ENCODE results near the gene FERMT1. TPM values are rescaled to one million over a fixed set of nuclear protein-coding genes. Genes with fewer than 3 reads are reported as not detected.

The FERMT1 gene
- not detected for total RNA-seq

- H3K36me3 Mint-ChIP-seq (ENCODE audit: low read depth) = no peaks in the 10 kb centered on the region
- DNase-seq = no peak
- H3K4me3 Mint-ChIP-seq = peak within 1 kb of the TSS; percentile 50
- H3K27ac Mint-ChIP-seq = no peak within 1 kb of the TSS
- peaks cover 39% of the 10 kb centered on the region for H3K27me3 Mint-ChIP-seq
- no peaks in the 10 kb centered on the region for H3K9me3 Mint-ChIP-seq
- ChIA-PET POLR2A (no interaction called here), CTCF (no interaction called here)
- H3K4me1 Mint-ChIP-seq = peaks cover 10% of the 10 kb centered on the region
Observed at GRCh38 chr20:6122873-6123648, at the start of gene FERMT1. Gene FERMT1, minus strand, starts transcription at chr20:6123030. Its CDS starts 3,476 bp downstream, at chr20:6119554.

- CTCF ChIA-PET = interaction anchor here (1.7 kb wide), 1 partner anchor 12 kb away, joined by 3 read pairs; no protein-coding TSS in a partner anchor
Observed at GRCh38 chr20:6169251-6169650, 46.4 kb upstream of the FERMT1 start.

GRCh38 chr20:6168204-6168603, 45.4 kb upstream of the FERMT1 start:
- Mint-ChIP-seq H3K36me3 (ENCODE audit: low read depth) (no peaks in the 10 kb centered on the region), H3K27me3 (no peaks in the 10 kb centered on the region), H3K9me3 (no peaks in the 10 kb centered on the region), H3K4me1 (no peaks in the 10 kb centered on the region), H3K4me3 (no peak overlapping the region), H3K27ac (no peak overlapping the region)
- ChIA-PET POLR2A (no interaction called here), CTCF (no interaction called here)
- DNase-seq = no peak

More at GRCh38 chr20:6169251-6169650, 46.4 kb upstream of the FERMT1 start:
- Mint-ChIP-seq H3K27me3 (no peaks in the 10 kb centered on the region), H3K27ac (no peak overlapping the region), H3K36me3 (ENCODE audit: low read depth) (no peaks in the 10 kb centered on the region), H3K4me3 (no peak overlapping the region), H3K4me1 (no peaks in the 10 kb centered on the region), H3K9me3 (no peaks in the 10 kb centered on the region)
- POLR2A ChIA-PET = no interaction called here
- DNase-seq = no peak

- H3K9me3 Mint-ChIP-seq = no peaks in the 10 kb centered on the region
- H3K27me3 Mint-ChIP-seq = no peaks in the 10 kb centered on the region
- POLR2A ChIA-PET = no interaction called here
- no peaks in the 10 kb centered on the region for H3K4me1 Mint-ChIP-seq
- DNase-seq = no peak
- H3K36me3 Mint-ChIP-seq (ENCODE audit: low read depth) = no peaks in the 10 kb centered on the region
- no peak overlapping the region for H3K27ac Mint-ChIP-seq
- CTCF ChIA-PET = no interaction called here
- H3K4me3 Mint-ChIP-seq = no peak overlapping the region
Observed at GRCh38 chr20:6165346-6165745, 42.5 kb upstream of the FERMT1 start.

GRCh38 chr20:6164421-6165341, 41.9 kb upstream of the FERMT1 start:
- ChIA-PET CTCF (no interaction called here), POLR2A (no interaction called here)
- H3K4me3 Mint-ChIP-seq = no peak overlapping the region
- no peaks in the 10 kb centered on the region for H3K4me1 Mint-ChIP-seq
- H3K9me3 Mint-ChIP-seq = no peaks in the 10 kb centered on the region
- H3K27ac Mint-ChIP-seq = no peak overlapping the region
- H3K27me3 Mint-ChIP-seq = no peaks in the 10 kb centered on the region
- DNase-seq = no peak
- no peaks in the 10 kb centered on the region for H3K36me3 Mint-ChIP-seq (ENCODE audit: low read depth)

GRCh38 chr20:6160736-6161135, 37.9 kb upstream of the FERMT1 start:
- DNase-seq = no peak
- Mint-ChIP-seq H3K4me3 (no peak overlapping the region), H3K4me1 (no peaks in the 10 kb centered on the region), H3K27ac (no peak overlapping the region), H3K9me3 (no peaks in the 10 kb centered on the region), H3K27me3 (no peaks in the 10 kb centered on the region), H3K36me3 (ENCODE audit: low read depth) (no peaks in the 10 kb centered on the region)
- ChIA-PET POLR2A (no interaction called here), CTCF (no interaction called here)

GRCh38 chr20:6157345-6157744, 34.5 kb upstream of the FERMT1 start:
- Mint-ChIP-seq H3K27ac (no peak overlapping the region), H3K36me3 (ENCODE audit: low read depth) (no peaks in the 10 kb centered on the region), H3K27me3 (peaks cover 6% of the 10 kb centered on the region), H3K4me1 (no peaks in the 10 kb centered on the region), H3K9me3 (no peaks in the 10 kb centered on the region), H3K4me3 (no peak overlapping the region)
- ChIA-PET POLR2A (no interaction called here), CTCF (interaction anchor here (1.1 kb wide), 1 partner anchor 22 kb away, joined by 3 read pairs; no protein-coding TSS in a partner anchor)
- no peak for DNase-seq

- H3K4me1 Mint-ChIP-seq = no peaks in the 10 kb centered on the region
- ChIA-PET POLR2A (no interaction called here), CTCF (no interaction called here)
- no peak for DNase-seq
- no peak overlapping the region for H3K27ac Mint-ChIP-seq
- H3K27me3 Mint-ChIP-seq = peaks cover 14% of the 10 kb centered on the region
- no peaks in the 10 kb centered on the region for H3K36me3 Mint-ChIP-seq (ENCODE audit: low read depth)
- no peak overlapping the region for H3K4me3 Mint-ChIP-seq
- no peaks in the 10 kb centered on the region for H3K9me3 Mint-ChIP-seq
Observed at GRCh38 chr20:6152777-6153176, 29.9 kb upstream of the FERMT1 start.

GRCh38 chr20:6148073-6148472, 25.2 kb upstream of the FERMT1 start:
- no peaks in the 10 kb centered on the region for H3K4me1 Mint-ChIP-seq
- H3K27ac Mint-ChIP-seq = no peak overlapping the region
- ChIA-PET CTCF (no interaction called here), POLR2A (no interaction called here)
- H3K36me3 Mint-ChIP-seq (ENCODE audit: low read depth) = no peaks in the 10 kb centered on the region
- no peaks in the 10 kb centered on the region for H3K9me3 Mint-ChIP-seq
- H3K4me3 Mint-ChIP-seq = no peak overlapping the region
- peaks cover 12% of the 10 kb centered on the region for H3K27me3 Mint-ChIP-seq
- no peak for DNase-seq

- DNase-seq = peak; percentile 61
- POLR2A ChIA-PET = no interaction called here
Observed at GRCh38 chr20:6142348-6142993, 19.6 kb upstream of the FERMT1 start.

GRCh38 chr20:6140947-6141346, 18.1 kb upstream of the FERMT1 start:
- no peak for DNase-seq
- ChIA-PET CTCF (no interaction called here), POLR2A (no interaction called here)
- Mint-ChIP-seq H3K27ac (no peak overlapping the region), H3K4me1 (no peaks in the 10 kb centered on the region), H3K9me3 (no peaks in the 10 kb centered on the region), H3K36me3 (ENCODE audit: low read depth) (no peaks in the 10 kb centered on the region), H3K4me3 (no peak overlapping the region), H3K27me3 (peaks cover 7% of the 10 kb centered on the region)

More at GRCh38 chr20:6142348-6142993, 19.6 kb upstream of the FERMT1 start:
- Mint-ChIP-seq H3K36me3 (ENCODE audit: low read depth) (no peaks in the 10 kb centered on the region), H3K27me3 (peaks cover 4% of the 10 kb centered on the region), H3K4me1 (no peaks in the 10 kb centered on the region), H3K27ac (no peak overlapping the region), H3K4me3 (no peak overlapping the region), H3K9me3 (no peaks in the 10 kb centered on the region)
- CTCF ChIA-PET = interaction anchor here (0.6 kb wide), 1 partner anchor 958 kb away, joined by 4 read pairs; no protein-coding TSS in a partner anchor

- H3K27me3 Mint-ChIP-seq = peaks cover 5% of the 10 kb centered on the region
- CTCF ChIA-PET = interaction anchor here (1.5 kb wide), 1 partner anchor 22 kb away, joined by 3 read pairs; no protein-coding TSS in a partner anchor
- POLR2A ChIA-PET = no interaction called here
- no peak overlapping the region for H3K27ac Mint-ChIP-seq
- no peak overlapping the region for H3K4me3 Mint-ChIP-seq
- no peaks in the 10 kb centered on the region for H3K4me1 Mint-ChIP-seq
- no peaks in the 10 kb centered on the region for H3K36me3 Mint-ChIP-seq (ENCODE audit: low read depth)
- H3K9me3 Mint-ChIP-seq = no peaks in the 10 kb centered on the region
- DNase-seq = no peak
Observed at GRCh38 chr20:6135347-6135746, 12.5 kb upstream of the FERMT1 start.

GRCh38 chr20:6134592-6134991, 11.8 kb upstream of the FERMT1 start:
- Mint-ChIP-seq H3K27ac (no peak overlapping the region), H3K4me3 (no peak overlapping the region), H3K4me1 (no peaks in the 10 kb centered on the region), H3K27me3 (peaks cover 5% of the 10 kb centered on the region), H3K36me3 (ENCODE audit: low read depth) (no peaks in the 10 kb centered on the region), H3K9me3 (no peaks in the 10 kb centered on the region)
- POLR2A ChIA-PET = no interaction called here
- DNase-seq = no peak
- CTCF ChIA-PET = interaction anchor here (1.5 kb wide), 1 partner anchor 23 kb away, joined by 3 read pairs; no protein-coding TSS in a partner anchor

All from activated CD4-positive, alpha-beta T cell treated with anti-CD3 and anti-CD28 coated beads, Interleukin-2, amount 10 ng/mL, durations not matched to agents 7 days and 5 days (primary cell).